AG09319 (cell line): ENCODE data around the gene SYCP2L.

Experiments used
- DNase-seq: peaks from one replicate; pipeline ENCODE4 v3.0.0-alpha.2; 2010; ENCODE audit warnings: low read depth; ENCODE audit errors: extremely low read depth
- CTCF ChIP-seq: IDR thresholded peaks from 2 replicates; pipeline ENCODE4 v1.5.1; 2011; ENCODE audit warnings: low read depth, mild to moderate bottlenecking, inconsistent platforms, low read length, moderate library complexity

SYCP2L gene

GRCh38 chr6:10947966-10948365 lies 61.1 kb downstream of the SYCP2L start:
- no peak for TF ChIP-seq CTCF
- no peak for DNase-seq

GRCh38 chr6:10949579-10950490 lies 63.0 kb downstream of the SYCP2L start:
- no peak for TF ChIP-seq CTCF
- DNase-seq: no peak

GRCh38 chr6:10951675-10952282 lies 64.9 kb downstream of the SYCP2L start:
- TF ChIP-seq CTCF: peak; percentile 70
- peak; percentile 35 for DNase-seq

- peak; percentile 80 for TF ChIP-seq CTCF
- peak; percentile 16 for DNase-seq
Observed at GRCh38 chr6:10954590-10955010, 67.7 kb downstream of the SYCP2L start.

- no peak for DNase-seq
- no peak for TF ChIP-seq CTCF
Observed at GRCh38 chr6:10956776-10957175, 69.9 kb downstream of the SYCP2L start.

- DNase-seq: no peak
- no peak for TF ChIP-seq CTCF
Observed at GRCh38 chr6:10957414-10957886, 70.6 kb downstream of the SYCP2L start.

GRCh38 chr6:10960171-10960570 lies 73.3 kb downstream of the SYCP2L start:
- no peak for TF ChIP-seq CTCF
- no peak for DNase-seq
